HuH-7 (cell line): Measurements from ENCODE around the gene UXS1.

ENCODE experiments used
- DNase-seq: peaks from one replicate; pipeline ENCODE4 v3.0.0; 2011; ENCODE audit warnings: low spot score

UXS1 gene

DNA sequence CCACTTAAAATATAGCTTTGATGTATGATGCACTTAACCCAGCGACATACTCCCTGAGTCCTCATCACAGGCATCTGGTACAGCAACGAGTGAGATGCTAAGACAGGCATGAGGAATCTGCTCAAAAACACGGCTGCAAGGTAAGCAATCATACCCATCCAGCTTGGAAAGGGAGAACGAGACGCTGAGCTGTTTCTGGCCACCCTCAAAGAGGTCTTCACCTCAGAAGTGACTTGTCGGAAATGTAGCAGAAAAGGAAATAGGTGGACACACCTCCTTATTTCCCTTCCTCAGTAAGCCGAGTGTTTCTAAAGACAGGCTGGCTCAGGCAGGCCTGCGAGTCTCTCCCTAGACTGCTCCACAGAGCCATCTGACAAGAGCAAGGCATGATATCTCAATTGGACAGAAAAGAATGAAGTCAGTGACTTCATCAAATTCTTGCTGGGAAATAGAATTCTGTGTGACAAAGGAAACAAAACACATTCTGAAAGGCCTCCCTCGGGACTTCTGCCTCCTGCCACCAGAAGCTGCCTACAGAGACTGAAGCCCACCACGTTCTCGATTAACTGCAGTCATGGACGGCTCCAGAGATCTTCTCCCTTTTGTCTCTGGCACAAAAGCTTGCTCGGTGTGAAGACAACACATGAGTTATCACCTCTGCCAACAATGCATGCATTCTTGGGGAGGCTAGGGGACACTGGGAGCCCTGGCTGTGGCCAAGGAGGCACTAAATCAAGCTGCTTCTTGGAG lies 84.3 kb downstream of the UXS1 start:
- no peak for DNase-seq

DNA sequence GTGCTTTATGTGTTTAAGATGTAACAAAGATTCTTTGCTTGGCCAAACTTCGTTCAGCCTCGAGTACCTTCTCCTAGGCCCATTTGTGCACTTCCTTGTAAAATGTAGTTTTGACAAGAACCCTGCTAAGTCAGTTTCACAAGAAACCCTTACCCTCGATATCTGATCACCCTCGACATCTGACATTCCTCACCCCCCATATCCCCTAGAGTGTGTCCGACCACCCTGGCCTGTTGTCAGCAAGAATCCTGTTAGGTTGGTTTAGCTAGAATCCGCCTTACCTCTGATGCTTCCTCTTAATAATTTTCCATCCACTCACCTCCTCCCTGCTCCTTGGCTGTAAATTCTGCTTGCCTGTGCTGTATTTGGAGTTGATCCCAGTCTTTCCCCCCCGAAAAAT lies 85.3 kb downstream of the UXS1 start:
- no peak for DNase-seq

DNA sequence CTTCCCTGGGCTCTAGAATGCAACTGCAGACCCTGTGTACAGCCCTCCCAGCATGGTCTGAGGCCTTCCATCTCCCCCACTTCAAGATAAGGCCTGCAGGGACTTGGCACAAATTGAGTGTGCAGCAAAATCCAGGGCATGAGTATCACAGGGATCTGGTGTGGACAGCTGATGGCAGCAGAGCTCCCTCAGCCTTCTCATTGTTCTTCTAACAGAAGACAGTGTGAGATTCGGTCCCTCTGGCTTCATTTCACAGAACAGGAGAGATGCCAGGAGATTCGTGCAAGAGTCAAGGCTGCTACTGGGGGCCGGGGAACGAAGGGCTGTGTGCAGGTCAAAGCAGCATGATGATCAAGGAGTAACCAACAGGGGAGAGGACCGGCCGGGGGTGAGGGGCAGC lies 85.8 kb downstream of the UXS1 start:
- DNase-seq = peak; percentile 28

DNA sequence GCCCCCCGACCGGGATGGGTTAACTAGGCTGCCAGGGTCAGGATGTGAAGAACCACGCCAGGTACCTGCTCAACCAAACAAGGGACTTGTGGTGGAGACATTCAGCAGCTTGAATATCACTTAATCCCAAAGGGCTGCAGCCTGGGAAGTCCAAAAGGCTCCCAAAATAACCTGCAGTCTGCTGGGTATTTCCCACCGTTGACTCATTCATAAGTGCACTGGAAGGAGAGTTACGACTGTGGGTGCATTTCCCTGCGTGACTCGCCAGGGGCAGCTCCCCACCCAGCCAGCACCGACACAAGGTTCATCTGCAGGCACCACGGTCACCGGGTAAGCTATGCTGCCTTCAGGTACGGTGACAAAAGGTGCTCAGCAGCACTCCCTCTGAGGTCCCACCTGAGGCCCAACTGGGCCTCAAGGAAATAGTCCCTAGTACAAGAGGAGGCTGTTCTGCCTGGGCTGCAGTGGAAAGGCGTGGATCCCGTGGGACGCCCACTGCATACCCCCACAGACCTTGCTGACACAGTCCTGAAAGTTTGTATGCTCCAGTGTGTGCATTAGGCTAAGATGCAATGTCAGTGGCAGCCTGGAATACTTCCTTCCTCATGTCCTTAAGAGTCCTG lies 86.5 kb downstream of the UXS1 start:
- DNase-seq = no peak

DNA sequence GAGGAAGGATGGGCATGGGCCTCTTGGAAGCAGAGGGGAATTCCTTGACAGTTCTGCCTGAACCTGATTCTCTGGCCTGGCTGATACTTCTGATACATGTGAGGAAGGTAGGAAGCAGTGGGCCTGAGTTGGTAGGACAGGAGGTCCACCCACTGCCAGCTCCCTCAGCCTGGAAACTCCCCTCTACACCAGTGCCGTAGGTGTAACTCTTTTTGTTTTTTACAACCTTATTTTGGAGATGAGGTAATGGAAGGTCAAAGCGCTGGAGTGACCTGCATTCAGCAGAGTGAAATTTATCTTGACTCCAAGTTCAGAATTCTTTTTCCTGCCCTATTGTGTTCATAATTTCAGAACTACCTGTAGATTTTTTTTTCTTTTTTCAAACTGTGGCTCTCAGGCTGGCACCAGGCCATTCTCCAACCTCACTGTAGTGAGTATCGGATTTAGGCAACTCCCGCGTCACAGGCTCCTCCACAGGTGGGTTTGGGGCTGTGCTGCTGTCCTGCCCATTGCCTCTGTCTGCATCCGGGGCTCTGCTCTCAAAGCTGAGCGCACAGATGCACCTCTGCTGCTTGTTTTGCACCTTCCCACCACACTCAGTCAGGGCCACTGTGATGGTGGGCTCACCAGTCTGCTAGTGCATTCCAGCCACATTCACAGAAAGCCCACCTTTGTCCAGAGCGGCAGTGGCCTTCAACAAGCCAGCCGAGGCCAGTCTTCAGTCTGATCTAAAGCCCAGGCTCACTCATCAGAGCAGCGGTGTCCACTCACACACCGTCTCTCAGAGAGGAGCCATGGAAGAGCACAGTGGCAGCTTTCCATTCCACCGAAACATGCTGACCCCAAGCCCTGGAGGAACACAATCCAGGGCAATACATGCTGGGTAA lies 87.2 kb downstream of the UXS1 start:
- no peak for DNase-seq

DNA sequence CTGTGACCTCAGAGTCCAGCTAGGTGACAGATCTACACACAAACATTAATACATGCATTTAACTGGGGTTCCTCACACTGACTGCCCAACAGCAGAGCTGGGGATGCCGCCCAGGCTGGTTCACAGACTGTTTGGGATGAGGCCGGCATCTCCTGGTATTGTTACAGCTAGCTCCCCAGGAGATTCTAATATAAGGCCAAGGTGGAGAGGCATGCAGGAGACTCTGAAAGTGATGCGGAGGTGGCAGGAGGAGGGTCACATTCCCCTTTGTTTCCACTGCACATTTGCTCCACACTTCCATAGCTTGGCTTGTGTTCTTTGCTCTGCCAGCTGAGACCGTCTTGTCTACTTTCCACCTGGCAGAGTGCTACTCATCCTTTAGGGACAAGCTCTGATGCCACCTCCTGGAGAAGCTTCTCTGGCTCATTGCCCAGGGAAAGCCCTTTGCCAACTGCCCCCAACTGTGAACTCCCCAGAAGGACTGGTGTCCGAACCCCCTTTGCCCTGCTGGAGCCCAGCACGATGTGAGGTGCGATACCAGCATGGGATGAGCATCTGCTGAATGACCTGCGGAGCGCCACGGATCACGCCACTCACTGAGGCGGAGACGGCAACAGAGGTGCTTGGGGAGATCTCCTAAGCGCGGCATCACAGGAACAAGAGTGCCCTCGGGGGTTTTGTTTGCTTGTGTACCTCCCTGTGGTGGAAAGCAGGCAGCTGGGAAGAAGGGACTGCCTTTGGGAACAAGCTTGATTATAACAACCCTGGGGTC lies 88.8 kb downstream of the UXS1 start:
- DNase-seq = no peak

DNA sequence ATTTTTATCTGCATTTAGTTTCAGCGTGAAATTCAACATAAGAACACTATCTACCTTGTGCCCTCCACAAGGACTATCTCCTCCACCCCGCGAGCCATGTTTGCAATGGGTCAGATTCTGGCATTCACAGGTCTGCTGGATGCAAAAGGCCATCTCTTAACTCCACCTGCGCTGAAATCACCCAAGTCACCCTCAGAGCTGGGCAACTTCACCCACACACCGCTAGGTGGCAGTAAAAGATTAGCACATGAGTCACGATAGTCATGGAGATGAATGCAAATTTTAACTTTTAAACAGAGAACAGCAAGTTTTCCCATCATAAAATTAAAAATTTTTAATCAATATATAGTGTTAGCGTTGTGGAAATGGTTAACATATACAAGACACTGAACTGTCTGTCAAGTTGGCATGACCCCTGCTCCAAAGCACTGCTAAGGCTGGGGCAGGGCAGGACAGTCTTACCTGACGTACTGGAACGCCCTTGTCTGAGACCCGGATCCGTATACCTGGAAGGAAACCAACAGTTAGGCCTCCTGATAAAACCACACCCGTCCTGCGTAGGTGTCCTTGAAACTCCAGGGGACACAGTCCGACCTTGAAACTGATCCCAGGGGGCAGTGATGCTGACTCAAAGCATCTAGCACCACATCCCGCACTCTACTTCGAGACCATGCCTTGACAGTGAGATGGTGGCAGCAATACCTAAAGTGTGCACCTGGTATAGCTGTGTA lies 89.6 kb downstream of the UXS1 start:
- DNase-seq = peak; percentile 82

DNA sequence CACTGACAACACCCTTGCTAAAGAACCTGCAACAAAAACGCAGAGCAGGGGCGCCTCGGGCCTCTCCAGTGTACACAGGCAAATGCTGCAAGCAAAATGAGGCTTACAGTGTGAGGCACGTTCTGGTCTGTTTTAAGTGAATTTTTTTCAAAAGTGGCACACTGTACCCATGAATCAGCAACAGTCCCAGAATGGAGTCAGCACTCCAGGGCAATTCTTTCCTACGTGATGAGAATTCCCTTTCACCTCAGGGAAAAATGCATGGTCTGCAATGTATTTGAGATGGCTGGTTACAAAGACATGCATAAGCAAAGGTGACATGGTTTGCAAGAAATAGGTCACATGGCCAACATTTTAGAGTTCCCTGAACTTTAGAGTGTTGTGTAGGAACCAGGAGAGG lies 94.4 kb downstream of the UXS1 start:
- no peak for DNase-seq

DNA sequence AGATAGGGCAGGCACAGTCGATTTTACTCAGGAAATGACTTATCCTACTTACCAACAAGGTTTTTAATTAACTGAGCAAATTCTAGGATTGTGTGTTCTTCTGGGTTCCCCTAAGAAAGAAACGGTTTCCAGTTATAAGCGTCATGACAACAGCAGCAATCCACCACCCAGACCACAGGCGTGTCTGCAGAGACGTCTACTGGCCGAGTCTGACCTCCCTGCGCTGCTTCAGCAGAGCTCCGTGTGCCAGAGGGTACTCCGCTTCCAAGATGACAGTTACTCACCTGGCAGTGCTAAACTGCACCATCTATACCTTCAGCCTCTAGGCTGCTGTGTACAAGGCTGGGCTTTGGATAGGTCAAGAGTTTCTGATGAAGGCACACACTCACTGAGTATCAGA lies 95.4 kb downstream of the UXS1 start:
- no peak for DNase-seq

DNA sequence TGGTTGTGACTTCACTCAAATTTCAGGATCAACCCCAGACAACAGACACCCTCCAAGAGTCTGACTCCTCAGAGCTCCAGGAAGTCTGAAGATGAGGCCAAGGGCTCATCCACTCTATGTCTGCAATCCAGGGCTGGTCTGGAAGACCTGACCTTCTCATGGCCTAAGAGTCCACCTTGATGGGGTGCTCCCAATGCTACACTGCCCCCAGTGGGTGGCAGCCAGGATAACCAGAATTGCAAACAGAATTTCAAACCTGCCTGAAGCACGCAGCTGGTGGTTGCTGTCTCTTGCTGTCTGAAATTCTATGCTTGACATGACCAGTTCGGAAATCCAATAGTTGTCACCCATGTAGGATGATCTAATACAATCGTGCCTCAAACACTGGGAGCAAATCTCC lies 96.0 kb downstream of the UXS1 start:
- peak; percentile 45 for DNase-seq

DNA sequence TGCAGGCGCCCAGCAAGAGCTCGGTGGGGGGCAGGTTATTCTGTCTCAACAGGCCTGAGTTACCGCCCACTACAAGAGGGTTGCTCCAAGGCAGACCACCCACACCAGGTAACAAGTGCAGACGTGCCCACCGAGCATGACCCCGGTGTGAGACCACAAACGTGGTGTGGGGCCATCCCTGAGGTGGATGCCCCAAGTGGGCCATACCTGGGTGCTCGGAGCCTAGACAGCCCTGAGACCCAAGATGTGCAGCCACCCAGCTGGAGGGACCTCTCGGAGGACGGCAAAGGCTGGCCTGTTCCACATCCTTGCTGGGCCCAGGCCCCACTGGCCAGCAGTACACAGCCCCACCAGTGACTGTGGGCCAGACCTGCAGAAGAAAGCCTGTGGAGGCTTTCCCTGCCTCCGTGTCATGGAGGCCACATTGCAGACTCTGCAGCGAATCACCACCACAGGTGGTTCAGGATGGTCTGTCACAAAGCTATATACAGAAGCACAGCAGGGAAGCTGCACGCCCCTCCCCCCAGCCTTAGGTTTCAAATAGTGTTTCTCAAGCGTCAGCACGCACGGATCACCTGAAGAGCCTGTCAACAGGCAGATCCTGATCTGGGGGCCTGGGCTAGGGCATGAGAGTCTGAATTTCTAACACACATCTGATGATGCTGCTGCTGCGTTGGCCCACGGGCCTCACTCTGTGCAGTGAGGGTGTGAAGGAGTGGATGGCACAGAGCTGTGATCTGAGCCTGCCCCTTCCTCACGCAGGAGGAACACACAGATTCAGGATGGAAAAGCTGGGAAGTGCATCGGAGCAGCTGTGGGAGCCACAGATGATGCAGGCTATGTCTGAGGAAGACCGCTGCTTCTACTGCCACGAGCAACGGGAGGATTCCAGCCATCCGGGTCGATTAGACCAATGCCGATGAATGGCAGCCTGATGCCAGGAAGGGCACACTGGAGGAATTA lies 96.8 kb downstream of the UXS1 start:
- DNase-seq = no peak

DNA sequence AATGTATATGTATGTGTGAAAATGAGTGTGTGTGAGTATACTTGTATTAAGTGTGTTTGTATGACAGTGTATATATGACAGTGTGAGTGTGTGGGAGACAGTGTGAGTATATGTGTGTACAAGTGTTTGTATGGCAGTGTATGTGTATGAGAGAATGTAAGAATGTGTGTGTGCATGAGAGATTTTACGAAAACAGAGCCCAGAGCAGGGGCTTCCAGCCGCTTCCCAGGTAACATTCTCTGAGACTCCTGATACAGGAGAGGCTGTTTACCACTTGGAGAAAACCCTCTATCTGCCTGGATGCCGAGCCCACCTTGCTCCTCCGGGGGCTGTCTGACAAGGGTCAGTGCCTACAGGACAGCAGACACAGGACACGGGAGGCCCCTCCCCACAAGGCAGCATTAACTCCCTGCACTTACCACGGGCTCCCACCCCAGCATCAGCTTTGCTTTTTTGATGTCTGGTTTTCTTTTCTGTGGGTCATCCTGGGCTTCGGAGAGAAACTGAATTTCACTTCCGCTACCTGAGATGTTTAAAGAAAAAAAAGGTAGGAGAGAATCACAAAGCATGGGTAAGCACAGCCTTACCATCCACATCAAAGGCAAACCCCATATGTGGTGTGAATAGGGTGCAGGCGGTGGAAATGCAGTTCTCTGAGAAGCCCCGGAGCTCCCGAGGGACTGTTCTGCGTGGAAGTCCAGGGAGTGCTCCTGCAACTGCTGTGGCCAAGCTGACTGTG lies 97.6 kb downstream of the UXS1 start:
- DNase-seq = no peak

DNA sequence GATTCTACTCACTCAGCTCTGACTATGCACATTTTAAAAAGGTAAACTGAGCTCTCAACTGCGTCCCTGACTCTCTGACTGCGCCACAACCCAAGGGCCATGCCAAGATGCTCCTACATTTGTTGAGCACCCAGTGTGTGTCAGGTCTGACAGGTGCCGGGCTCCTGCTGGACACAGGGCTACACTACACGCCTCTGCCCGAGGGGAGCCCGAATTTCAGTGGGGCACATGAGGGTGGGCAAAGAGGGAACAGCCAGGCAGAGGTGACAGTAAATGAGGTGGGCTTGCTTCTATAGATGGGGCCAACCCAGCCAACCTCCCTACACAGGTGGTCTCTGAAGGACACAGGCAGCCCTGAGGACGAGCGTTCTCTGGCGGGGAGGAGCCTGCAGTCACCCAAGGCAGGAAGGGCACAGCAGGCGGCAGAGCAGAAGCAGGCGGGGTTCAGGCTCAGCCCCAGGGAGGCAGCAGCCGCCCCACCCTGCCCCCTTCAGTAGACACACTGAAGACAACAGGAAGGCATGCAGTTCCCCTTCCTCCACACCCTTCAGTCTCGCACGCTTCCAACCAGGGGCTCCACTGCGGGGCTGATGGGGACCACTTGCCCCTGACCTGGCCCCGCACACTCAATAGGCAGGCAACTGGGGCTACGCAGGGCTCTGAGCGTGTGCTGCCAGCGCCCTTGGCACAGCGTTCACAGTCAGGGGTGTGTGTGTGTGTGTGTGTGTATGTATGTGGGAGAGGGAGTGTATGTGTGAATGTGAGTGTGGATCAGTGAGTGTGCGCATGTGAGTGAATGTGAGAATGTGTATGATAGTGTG lies 98.4 kb downstream of the UXS1 start:
- no peak for DNase-seq

DNA sequence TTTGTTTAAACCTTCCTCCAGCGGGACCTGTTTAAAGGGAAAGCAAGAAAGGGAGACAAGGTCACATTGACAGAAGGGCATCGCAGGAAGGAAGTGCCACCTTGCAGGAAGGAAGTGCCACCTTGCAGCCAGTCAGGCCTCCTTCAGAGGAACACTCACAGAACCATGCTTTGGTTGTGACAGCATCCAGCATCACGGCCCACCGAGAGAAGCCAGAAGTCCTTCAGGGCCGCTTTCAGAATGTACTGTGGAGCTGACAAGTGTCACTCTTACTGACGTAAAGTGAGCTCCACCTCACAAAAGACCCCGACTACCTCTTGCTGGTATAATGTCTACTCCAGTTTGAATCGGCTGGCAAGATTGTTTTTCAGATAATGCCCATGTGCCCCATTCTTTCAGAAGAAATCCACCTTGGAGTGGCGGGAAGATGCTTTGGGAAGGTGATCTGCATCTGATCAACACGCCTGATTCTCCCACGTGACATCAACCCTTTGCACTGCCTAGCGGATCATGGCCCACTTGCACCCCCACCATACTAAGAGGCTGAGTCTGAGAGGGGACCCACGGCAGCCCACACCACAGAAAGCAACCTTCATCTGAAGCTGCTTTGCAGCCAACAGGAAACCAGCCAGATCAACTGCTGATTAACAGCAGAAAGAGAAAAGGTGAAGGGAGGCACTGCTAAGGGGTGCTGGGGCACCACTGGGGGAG lies 99.8 kb downstream of the UXS1 start:
- DNase-seq = no peak

DNA sequence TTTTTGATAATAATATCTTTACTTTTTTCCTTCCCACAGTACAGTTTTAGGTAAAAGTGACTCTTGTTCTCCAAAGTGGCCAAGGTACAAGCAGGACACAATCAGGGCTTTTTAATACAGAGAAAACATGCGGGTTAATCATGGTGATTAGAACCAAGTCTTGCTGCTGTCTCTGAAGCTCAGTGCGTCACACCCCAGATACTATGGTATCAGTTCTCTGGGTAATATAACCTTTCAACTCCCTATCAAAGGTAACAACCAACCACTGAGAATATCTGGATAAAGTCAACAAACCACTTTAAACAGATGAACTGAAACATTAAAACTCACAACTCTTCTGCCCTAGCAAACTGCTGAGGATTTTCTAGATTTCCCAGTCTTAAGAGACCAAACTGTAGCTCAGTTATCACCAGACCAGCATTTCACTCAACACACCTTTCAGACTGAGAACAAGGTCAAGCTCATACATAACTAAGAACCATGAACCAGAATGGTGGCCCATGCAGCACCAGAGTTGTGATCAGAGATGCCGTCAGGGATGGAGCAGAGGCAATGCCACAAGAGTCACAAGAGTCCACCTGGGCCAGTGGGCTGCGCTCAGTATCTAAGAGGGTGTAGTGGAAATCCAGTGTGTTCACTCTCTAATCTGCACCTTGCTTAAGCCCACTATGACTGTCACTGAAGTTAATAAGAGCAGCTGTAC lies 103.0 kb downstream of the UXS1 start:
- no peak for DNase-seq

DNA sequence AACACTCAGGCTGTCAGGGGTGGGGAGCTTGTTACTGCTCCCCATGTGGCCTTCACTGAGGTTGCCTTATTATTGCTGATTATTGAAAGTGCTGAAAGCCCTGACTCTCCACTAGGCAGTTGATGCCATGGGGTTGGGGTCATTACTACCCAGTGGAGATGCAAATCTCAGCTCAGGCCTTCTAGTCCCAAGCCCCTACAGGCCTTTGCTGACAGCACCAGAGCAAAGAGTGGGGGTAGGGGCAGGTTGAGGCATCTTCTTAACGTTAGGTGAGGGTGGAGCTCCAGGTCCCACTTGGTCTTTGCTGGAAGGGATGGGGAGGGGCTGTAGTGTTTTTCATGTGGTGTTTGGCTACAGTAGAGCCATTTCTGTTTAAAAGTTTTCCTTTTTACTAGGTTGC lies 104.5 kb downstream of the UXS1 start:
- no peak for DNase-seq

DNA sequence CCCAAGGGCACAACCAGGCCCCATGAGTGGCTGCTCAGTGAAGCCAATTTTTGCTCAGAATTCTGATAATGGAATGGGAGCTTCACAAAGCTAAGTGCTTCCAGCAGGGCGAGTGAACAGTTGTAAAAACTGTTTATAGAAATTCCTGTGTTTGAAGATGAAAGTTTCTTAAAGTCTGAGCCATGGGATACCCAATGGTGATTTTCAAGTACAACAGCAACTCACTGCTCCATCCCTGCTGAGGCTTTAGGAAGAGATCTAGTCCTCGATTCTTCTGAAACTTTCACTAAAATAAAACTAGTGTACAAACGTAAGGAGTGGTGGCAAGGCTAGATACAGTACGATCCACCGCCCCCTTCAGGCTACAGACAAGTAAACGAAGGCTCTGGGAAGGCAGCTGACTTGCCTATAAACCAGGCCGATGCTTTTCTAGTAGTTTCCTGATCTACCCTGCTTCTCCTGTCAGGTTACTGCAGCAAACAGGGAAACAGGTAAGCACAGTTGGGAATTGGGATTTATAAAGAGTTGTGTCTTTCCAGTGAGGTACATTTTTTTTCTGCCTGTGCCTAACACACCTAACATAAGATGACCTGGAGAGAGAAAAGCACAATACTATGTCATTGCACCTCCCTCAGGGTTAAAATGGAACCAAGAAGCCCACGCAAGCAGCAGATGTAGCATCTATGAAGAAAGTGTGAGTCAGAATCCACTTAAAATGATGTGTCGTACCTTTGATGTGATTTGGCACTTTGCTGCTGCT lies 108.7 kb downstream of the UXS1 start:
- peak; percentile 57 for DNase-seq
